Astrocyte (in vitro differentiated cells and primary cell): Measurements from ENCODE around the gene PLA2R1.

Experiments used
- EZH2 ChIP-seq: IDR thresholded peaks from 2 replicates; pipeline ENCODE4 v1.6.1; 2012; ENCODE audit warnings: mild to moderate bottlenecking, low read length, inconsistent platforms; ENCODE audit not compliant: insufficient read depth
- TF ChIP-seq, protein P1 (sequence below): IDR thresholded peaks from 2 replicates; pipeline ENCODE4 v1.5.1; 2011; ENCODE audit warnings: low read depth, mild to moderate bottlenecking, inconsistent platforms, low read length, moderate library complexity; ENCODE audit not compliant: insufficient read depth

DNA sequence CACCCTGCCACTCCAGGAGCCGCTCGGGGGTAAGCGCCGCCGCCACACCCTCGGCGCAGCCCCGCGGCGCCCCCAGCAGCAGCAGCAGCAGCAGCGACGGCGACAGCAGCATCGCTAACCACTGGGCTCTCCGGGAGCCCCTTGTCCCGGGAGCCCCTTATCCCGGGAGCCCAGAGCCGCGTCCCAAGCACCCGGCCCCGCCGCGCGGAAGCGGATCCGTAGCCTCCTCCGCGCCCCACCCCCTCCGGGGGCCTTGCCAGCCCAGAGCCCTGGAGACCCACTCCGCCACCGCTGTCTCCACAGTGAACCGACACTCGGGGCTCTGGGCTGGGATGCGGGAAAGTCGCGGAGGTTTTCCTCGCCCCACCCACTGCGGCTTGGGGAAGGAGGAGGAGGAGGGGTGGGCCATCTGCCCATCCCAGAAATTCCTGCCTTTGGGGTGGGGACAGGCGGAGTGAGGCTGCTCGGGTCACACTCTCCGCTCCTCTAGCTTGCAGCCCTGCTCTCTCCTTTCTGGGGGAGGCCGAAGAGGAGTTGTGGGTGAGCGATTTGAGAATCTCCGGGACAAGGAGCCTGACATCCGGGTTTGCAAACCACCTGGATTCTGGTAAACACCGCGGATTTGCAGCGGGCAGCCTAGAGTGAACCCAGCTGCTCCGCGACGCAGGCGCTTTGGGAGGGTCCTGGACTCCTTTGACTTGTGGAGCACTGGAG lies at the start of gene PLA2R1:
- TF ChIP-seq, protein P1, sequence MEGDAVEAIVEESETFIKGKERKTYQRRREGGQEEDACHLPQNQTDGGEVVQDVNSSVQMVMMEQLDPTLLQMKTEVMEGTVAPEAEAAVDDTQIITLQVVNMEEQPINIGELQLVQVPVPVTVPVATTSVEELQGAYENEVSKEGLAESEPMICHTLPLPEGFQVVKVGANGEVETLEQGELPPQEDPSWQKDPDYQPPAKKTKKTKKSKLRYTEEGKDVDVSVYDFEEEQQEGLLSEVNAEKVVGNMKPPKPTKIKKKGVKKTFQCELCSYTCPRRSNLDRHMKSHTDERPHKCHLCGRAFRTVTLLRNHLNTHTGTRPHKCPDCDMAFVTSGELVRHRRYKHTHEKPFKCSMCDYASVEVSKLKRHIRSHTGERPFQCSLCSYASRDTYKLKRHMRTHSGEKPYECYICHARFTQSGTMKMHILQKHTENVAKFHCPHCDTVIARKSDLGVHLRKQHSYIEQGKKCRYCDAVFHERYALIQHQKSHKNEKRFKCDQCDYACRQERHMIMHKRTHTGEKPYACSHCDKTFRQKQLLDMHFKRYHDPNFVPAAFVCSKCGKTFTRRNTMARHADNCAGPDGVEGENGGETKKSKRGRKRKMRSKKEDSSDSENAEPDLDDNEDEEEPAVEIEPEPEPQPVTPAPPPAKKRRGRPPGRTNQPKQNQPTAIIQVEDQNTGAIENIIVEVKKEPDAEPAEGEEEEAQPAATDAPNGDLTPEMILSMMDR, result no peak
- TF ChIP-seq EZH2, result no peak
